ENCODE measurements around the gene ZNF146. TPM values are rescaled to one million over a fixed set of nuclear protein-coding genes. Genes with fewer than 3 reads are reported as not detected.
"Not testable (repeated sequence)": the region's sequence is repeated elsewhere in the genome, so short reads cannot be mapped to it uniquely, and the experiment has no call there.

The ZNF146 gene
- total RNA-seq, 1 donor from 2014 or later = 21.2 TPM

DNA sequence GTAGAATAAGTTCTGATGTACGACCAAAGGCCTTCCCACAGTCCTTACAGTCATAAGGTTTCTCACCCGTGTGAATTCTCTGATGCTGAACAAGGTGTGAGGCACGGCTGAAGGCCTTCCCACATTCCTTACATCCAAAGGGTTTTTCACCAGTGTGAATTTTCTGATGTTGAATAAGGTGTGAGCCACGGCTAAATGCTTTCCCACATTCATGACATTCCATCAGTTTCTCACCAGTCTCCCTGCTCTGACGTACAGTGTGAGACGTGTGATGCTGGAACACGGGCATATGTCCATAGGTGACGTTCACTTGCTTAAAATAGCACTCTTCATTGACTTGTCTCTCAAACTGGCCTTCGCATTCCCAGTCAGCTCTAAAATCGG lies 31.7 kb upstream of the ZNF146 start:
- peaks cover 9 to 14% of the 10 kb centered on the region in 2 donors for H3K36me3 ChIP-seq
- TF ChIP-seq, protein P1, sequence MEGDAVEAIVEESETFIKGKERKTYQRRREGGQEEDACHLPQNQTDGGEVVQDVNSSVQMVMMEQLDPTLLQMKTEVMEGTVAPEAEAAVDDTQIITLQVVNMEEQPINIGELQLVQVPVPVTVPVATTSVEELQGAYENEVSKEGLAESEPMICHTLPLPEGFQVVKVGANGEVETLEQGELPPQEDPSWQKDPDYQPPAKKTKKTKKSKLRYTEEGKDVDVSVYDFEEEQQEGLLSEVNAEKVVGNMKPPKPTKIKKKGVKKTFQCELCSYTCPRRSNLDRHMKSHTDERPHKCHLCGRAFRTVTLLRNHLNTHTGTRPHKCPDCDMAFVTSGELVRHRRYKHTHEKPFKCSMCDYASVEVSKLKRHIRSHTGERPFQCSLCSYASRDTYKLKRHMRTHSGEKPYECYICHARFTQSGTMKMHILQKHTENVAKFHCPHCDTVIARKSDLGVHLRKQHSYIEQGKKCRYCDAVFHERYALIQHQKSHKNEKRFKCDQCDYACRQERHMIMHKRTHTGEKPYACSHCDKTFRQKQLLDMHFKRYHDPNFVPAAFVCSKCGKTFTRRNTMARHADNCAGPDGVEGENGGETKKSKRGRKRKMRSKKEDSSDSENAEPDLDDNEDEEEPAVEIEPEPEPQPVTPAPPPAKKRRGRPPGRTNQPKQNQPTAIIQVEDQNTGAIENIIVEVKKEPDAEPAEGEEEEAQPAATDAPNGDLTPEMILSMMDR (IDR thresholded peaks at IDR 0.05) = no peak
- H3K4me3 ChIP-seq = no peak overlapping the region
- no peak for DNase-seq (ENCODE audit: low spot score in 2 of 2)
- H3K27ac ChIP-seq = peak overlapping the region in 1 of 2 donors; percentile 41
- intact Hi-C loops (cut with DNase I) = no loop called here
- no peaks in the 10 kb centered on the region for H3K4me1 ChIP-seq
- H3K9me3 ChIP-seq = no peaks in the 10 kb centered on the region
- no peaks in the 10 kb centered on the region for H3K27me3 ChIP-seq

DNA sequence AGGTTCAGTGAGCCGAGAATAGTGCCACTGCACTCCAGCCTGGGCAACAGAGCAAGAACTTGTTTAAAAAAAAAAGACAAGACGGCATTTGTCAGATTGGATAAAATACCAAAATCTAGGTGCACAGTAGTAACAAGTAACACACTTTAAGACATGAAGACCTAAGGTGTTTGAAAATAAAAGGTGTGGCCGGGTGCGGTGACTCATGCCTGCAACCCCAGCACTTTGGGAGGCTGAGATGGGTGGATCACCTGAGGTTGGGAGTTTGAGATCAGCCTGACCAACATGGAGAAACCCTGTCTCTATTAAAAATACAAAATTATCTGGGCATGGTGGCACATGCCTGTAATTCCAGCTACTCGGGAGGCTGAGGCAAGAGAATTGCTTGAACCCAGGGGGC lies 28.2 kb upstream of the ZNF146 start:
- H3K27ac ChIP-seq; intact Hi-C loops (cut with DNase I); H3K9me3 ChIP-seq; H3K27me3 ChIP-seq; H3K4me3 ChIP-seq; H3K4me1 ChIP-seq; DNase-seq (ENCODE audit: low spot score in 2 of 2): not testable (repeated sequence)
- H3K36me3 ChIP-seq = peaks cover 9 to 17% of the 10 kb centered on the region in 2 donors

DNA sequence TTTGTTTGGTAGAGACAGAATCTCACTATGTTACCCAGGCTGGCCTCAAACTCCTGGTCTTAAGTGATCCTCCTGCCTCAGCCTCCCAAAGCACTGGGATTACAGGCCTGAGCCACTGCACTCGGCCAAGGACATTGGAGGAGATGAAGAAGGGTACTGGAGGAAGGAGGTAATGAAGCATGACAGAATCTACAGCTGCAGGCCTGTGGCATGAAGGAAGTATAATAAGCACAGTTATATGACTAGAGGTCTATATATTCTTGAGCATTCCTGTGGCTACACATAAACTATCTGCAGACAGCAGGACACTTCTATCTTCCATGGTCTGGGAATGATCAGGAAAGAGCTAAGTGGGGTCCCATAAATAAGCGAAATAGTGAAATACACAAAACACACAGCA lies 18.7 kb upstream of the ZNF146 start:
- Histone ChIP-seq H3K27me3 (no peaks in the 10 kb centered on the region), H3K4me3 (no peak overlapping the region), H3K36me3 (peaks cover 19 to 30% of the 10 kb centered on the region in 2 donors), H3K27ac (no peak overlapping the region), H3K9me3 (no peaks in the 10 kb centered on the region), H3K4me1 (no peaks in the 10 kb centered on the region)
- intact Hi-C loops (cut with DNase I) = no loop called here
- TF ChIP-seq, protein P1 (IDR thresholded peaks at IDR 0.05) = no peak
- no peak for DNase-seq (ENCODE audit: low spot score in 2 of 2)

DNA sequence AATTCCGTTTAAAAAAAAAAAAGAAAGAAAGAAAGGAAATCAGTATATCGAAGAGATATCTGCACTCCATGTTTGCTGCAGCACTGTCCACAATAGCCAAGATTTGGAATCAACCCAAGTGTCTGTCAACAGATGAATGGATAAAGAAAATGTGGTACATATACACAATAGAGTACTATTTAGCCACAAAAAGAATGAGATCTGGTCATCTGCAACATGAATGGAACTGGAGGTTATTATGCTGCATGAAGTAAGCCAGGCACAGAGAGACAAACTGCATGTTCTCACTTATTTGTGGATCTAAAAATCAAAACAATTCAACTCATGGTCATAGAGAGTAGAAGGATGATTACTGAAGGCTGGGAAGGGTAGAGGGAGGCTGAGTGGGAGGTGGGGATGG lies 16.8 kb upstream of the ZNF146 start:
- Histone ChIP-seq H3K27ac (no peak overlapping the region), H3K4me1 (no peaks in the 10 kb centered on the region), H3K9me3 (no peaks in the 10 kb centered on the region), H3K36me3 (peaks cover 11 to 20% of the 10 kb centered on the region in 2 donors), H3K4me3 (no peak overlapping the region), H3K27me3 (no peaks in the 10 kb centered on the region)
- intact Hi-C loops (cut with DNase I) = no loop called here
- no peak for DNase-seq (ENCODE audit: low spot score in 2 of 2)
- TF ChIP-seq, protein P1 (IDR thresholded peaks at IDR 0.05) = no peak

DNA sequence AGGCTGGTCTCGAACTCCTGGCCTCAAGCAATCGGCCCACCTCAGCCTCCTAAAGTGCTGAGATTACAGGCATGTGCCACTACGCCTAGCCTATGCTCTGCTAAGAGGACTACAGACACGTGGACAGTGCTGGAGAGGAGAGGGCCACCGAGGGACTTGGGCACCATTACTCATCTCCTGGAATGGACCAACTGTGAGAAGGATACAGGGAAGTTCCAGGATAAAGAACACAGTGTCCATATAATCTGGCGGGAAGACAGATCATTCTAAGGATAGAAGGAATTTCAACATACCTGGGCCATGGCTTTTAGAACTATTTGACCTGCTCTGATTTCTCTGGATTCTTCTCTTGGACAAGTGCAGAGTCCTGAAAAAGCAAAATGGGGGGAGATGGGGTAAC lies 13.2 kb upstream of the ZNF146 start:
- Histone ChIP-seq H3K27ac (no peak overlapping the region), H3K36me3 (peaks cover 2 to 7% of the 10 kb centered on the region in 2 donors), H3K9me3 (no peaks in the 10 kb centered on the region), H3K27me3 (no peaks in the 10 kb centered on the region), H3K4me1 (no peaks in the 10 kb centered on the region), H3K4me3 (no peak overlapping the region)
- intact Hi-C loops (cut with DNase I) = no loop called here
- TF ChIP-seq, protein P1 (IDR thresholded peaks at IDR 0.05) = no peak
- DNase-seq (ENCODE audit: low spot score in 2 of 2) = no peak

DNA sequence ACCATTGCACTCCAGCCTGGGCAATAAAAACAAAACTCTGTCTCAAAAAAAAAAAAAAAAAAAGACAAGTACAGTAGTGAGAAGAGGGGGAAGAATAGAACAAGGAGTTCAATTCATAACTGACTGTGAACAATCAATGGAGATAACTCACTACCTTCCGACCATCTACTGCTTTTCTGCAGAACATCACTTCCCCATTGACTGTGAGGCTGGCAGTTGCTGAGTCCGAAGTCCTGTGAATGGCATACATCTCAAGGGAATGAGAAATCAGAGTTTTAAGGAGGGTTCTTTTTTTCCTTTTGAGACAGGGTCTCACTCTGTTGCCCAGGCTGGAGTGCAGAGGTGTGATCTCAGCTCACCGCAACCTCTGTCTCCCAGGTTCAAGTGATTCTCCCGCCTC lies 11.6 kb upstream of the ZNF146 start:
- Histone ChIP-seq H3K27me3 (no peaks in the 10 kb centered on the region), H3K4me3 (no peak overlapping the region), H3K36me3 (peaks cover 0 to 7% of the 10 kb centered on the region in 2 donors), H3K4me1 (no peaks in the 10 kb centered on the region), H3K9me3 (no peaks in the 10 kb centered on the region), H3K27ac (no peak overlapping the region)
- intact Hi-C loops (cut with DNase I) = no loop called here
- TF ChIP-seq, protein P1 (IDR thresholded peaks at IDR 0.05) = no peak
- DNase-seq (ENCODE audit: low spot score in 2 of 2) = no peak
